GM21381 (cell line): ENCODE data around the gene ZNF785.

Experiments used
- ATAC-seq: cut with Tn5 transposase; IDR thresholded peaks from one replicate; pipeline ENCODE4 v1.9.1; 2021; ENCODE audit warnings: mild to moderate bottlenecking, moderate library complexity; ENCODE audit not compliant: unreplicated experiment

The ZNF785 gene

GRCh38 chr16:30566531-30566930, 19.0 kb downstream of the ZNF785 start:
- no peak for ATAC-seq

DNA sequence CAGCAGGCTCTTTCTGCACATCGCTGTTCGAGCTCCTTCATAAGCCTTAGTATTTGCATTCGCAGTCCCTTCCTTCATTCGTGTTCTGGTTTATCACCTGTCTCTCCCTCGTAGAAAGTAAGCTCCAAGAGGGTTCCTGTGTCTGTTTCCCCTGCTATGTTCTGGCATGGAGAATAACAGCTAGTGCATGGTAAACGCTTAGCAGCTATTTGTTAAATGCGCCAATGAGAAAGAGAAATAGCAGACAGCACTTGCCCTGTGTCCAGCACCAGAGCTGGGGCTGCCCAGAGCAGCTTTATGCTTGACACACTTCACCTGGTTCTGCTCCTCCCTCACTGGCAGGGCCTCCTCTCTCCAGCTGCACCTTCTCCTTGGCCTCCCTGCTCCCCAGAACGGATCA, 19.5 kb downstream of the ZNF785 start:
- no peak for ATAC-seq

- ATAC-seq: no peak
Measured at GRCh38 chr16:30565526-30565925, 20.0 kb downstream of the ZNF785 start.

GRCh38 chr16:30562021-30562420, 23.5 kb downstream of the ZNF785 start:
- ATAC-seq: no peak

DNA sequence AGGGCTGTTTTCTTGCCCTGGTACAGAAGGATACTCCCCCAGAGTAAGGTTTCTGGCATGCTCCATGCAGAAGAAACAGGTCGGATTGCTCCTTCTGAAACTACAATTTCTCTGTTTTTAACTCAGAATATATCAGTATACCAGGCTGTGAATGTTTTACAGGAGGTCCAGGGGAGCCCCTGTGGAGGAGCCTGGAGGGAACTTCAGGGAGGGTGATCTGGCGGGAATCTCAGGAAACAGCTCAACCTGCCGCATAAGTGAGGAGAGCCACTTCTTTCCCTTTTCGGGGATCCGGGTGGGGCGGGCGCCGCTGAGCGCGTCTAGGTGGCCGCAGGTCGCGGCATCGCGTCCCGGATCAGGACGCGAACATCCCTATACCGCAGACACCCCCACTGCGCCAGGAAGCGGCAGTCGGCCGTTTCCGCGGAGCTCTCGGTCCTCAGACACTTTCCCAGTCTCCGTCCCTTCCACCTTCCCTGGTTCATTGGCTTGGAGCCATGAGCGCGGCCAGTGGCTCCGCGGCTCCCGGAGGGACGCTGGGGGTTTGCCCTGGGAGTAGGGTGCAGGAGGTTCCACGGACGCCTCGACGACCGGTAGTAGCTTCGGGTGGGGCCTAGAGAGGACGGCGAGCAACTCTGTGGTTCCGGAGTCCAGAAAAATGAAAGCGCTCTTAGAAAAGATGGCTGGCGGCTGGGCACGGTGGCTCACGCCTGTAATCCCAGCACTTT, 24.2 kb downstream of the ZNF785 start:
- no peak for ATAC-seq

DNA sequence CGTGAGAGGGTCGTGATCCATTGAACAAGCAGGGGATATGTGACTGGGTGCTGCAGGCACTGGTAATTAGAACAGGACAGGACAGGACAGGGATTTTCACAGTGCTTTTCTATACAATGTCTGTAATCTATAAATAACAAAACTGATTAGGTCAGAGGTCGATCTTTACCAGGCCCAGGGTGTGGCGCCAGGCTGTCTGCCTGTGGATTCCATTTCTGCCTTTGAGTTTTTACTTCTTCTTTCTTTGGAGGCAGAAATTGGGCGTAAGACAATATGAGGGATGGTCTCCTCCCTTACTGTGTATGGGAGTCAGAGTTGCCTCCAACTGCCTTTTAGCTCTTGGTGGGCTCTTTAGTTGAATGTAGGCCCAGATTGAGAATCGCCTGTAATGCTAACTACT, 25.8 kb downstream of the ZNF785 start:
- no peak for ATAC-seq

DNA sequence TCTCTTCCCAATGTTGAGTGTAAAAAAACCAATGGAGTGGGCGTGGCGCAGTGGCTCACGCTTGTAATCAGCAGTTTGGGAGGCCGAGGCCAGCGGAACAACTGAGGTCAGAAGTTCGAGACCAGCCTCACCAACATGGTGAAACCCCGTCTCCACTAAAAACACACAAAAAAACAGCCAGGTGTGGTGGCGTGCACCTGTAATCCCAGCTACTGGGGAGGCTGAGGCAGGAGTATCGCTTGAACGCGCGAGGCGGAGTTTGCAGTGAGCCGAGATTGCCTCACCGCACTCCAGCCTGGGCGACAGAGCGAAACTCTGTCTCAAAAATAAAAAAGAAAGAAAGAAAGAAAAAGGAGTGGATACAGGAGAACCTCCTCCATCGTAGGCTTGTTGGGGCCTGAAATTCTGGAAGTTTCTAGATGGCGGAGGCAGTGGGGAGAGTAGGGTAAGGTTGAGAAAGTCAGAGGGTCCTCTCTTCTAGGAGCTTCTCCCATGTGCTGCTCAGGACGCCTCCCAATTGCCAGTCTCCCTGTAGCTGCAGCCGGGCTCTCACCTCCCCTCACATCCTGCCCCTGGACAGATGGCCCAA, 26.6 kb downstream of the ZNF785 start:
- no peak for ATAC-seq

GRCh38 chr16:30557957-30558788, 27.3 kb downstream of the ZNF785 start, which contains the start of gene ZNF764:
Gene ZNF764 (minus strand): TSS chr16:30558374. CDS start chr16:30558182, 192 bp downstream.
- ATAC-seq: peak; percentile 85

GRCh38 chr16:30557707-30557956, 27.9 kb downstream of the ZNF785 start:
- peak; percentile 1 for ATAC-seq

- ATAC-seq: no peak
Measured at GRCh38 chr16:30556125-30556473, 29.4 kb downstream of the ZNF785 start.

GRCh38 chr16:30555315-30556124, 30.0 kb downstream of the ZNF785 start:
- ATAC-seq: no peak

DNA sequence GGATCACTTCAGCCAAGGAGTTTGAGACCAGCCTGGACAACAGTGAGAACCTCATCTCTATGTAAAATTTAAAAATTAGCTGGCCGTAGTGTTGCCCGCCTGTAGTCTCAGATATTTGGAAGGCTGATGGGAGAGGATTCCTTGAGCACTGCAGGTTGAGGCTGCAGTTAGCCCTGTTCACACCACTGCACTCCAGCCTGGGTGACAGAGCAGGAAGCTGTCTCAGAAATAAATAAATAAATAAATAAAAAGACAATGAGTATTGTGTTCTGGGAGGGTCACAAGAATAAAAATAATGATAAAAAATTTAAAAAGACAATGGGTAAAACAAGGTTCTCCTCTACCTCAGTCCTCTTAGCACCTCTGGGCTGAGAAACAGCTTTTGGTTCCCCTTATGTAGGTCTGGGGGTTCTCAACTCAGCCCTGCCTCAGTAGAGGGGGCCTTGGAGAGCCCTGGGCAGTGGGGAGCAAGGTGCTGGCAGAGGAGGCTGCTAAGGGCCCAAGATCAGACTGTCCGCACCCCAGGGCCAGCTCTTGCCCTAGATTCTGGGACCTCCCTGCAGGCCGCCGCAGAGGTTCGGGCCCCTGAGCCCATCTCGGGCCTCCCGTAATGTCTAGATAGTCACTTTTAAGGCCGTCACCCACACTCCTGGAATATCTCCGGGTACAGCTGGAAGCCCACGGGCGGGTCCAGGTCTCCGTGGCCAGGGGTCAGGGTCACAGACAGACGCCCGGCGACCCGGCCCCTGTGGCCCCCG, 30.8 kb downstream of the ZNF785 start:
- ATAC-seq: no peak

GRCh38 chr16:30553393-30553899, 32.1 kb downstream of the ZNF785 start:
- ATAC-seq: no peak

GRCh38 chr16:30552956-30553355, 32.5 kb downstream of the ZNF785 start:
- ATAC-seq: no peak

DNA sequence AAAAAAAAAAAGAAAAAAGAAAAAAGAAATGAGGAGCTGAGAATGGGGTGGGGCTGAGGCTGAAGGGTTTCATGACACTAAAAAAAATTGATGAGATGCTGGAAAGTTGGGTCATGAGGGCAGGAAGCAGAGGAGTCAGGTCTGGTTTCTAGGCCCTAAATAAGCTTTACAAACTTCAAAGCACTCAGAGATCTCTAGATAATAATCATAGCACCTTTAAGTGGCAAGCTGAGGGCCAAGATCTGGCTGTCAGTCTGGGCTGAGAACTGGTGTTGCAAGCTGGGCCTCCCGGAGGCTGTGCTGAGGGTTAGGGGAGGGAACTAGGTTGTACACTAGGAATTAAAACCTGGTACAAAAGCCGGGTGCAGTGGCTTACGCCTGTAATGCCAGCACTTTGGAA, 33.7 kb downstream of the ZNF785 start:
- ATAC-seq: no peak

DNA sequence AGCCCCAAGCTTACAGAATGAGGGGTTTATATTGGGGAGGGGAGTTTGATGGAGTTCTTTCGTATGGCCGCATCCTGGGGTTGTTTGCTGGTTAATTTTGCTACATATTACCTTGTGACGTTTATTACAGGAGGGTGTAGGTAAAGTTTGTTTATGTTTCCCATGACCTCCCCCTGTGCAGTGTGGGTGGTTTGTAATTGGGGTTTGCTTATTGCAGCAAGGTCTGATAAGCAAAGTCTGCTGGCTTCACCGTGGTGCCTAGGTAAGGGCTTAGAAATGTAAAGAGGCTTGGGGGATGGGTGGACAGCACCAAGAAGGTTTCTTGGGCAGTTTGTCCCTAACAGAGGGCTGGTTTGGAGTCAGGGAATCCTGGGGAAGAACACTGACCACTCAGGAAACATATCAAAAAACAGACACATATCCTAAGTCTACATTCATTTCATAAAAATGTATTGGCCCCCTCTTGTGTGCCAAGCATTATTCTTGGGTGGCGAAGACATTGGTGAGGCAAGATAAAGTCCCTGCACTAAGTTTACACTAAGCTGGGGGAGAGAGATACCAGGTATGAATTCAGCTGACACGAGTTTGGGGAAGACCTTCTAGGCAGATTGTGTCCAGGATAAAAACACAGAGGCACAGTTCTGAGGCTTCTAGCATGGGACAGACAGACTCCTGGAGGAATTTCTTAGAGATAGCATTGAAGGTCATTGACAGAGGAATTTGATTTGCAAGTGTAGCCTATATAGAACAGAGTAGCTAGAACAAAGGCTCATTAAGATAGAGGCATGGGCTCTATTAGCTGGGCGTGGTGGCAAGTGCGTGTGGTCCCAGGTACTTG, 36.9 kb downstream of the ZNF785 start:
- ATAC-seq: no peak

GRCh38 chr16:30546115-30546514, 39.4 kb downstream of the ZNF785 start:
- ATAC-seq: no peak

- ATAC-seq: no peak
Measured at GRCh38 chr16:30543067-30543466, 42.4 kb downstream of the ZNF785 start.

DNA sequence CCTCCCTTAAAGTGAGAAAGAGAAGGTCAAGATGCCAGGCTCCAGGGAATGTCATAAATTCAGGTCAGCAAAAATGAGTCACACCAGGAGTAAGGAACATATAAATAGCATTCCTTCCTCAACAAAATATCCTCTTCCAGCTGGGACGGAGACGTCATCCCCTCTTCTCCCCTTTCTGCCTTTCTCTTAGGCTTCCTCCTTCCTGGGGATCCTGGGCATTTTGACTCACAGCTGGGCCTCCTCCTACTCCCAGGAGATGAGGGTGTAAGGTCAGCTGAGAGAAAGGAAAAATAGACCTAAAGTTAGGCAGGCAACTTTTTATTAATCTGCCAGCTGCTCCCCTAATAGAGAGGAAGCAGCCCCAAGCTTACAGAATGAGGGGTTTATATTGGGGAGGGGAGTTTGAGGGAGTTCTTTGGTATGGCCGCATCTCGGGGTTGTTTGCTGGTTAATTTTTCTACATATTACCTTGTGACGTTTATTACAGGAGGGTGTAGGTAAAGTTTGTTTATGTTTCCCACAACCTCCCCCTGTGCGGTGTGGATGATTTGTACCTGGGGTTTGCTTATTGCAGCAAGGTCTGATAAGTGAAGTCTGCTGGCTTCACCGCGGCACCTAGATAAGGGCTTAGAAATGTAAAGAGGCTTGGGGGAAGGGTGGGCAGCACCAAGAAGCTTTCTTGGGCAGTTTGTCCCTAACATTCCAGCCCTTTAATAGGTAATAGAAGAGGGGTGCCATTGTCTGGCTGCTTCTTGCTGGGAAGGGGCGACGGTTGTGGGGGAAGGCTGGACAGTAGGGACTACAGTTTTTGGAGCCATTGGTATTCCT, 43.8 kb downstream of the ZNF785 start:
- ATAC-seq: no peak
